Measurements from ENCODE around the gene RAB6D. TPM values are rescaled to one million over a fixed set of nuclear protein-coding genes. Genes with fewer than 3 reads are reported as not detected.
"Not testable (repeated sequence)": the region's sequence is repeated elsewhere in the genome, so short reads cannot be mapped to it uniquely, and the experiment has no call there.

RAB6D gene
- total RNA-seq, 1 donor from 2014 or later: not detected

GRCh38 chr2:131391953-131392352, 28.0 kb upstream of the RAB6D start:
- DNase-seq (ENCODE audit: low spot score); intact Hi-C loops (cut with micrococcal nuclease); H3K9me3 Mint-ChIP-seq; H3K27ac Mint-ChIP-seq; H3K27me3 Mint-ChIP-seq (ENCODE audit: insufficient read depth); H3K36me3 Mint-ChIP-seq (ENCODE audit: low read depth); H3K4me3 Mint-ChIP-seq; H3K4me1 Mint-ChIP-seq (ENCODE audit: low read depth): not testable (repeated sequence)

- H3K4me3 Mint-ChIP-seq; H3K27me3 Mint-ChIP-seq (ENCODE audit: insufficient read depth); intact Hi-C loops (cut with micrococcal nuclease); H3K27ac Mint-ChIP-seq; H3K4me1 Mint-ChIP-seq (ENCODE audit: low read depth); H3K36me3 Mint-ChIP-seq (ENCODE audit: low read depth); H3K9me3 Mint-ChIP-seq; DNase-seq (ENCODE audit: low spot score): not testable (repeated sequence)
Measured at GRCh38 chr2:131391471-131391870, 27.5 kb upstream of the RAB6D start.

GRCh38 chr2:131390495-131391130, 26.6 kb upstream of the RAB6D start:
- H3K36me3 Mint-ChIP-seq (ENCODE audit: low read depth); H3K4me3 Mint-ChIP-seq; intact Hi-C loops (cut with micrococcal nuclease); DNase-seq (ENCODE audit: low spot score); H3K4me1 Mint-ChIP-seq (ENCODE audit: low read depth); H3K27me3 Mint-ChIP-seq (ENCODE audit: insufficient read depth); H3K27ac Mint-ChIP-seq; H3K9me3 Mint-ChIP-seq: not testable (repeated sequence)

GRCh38 chr2:131389657-131390056, 25.7 kb upstream of the RAB6D start:
- no peaks in the 10 kb centered on the region for H3K27me3 Mint-ChIP-seq (ENCODE audit: insufficient read depth)
- no peak for DNase-seq (ENCODE audit: low spot score)
- no peak overlapping the region for H3K4me3 Mint-ChIP-seq
- no peaks in the 10 kb centered on the region for H3K36me3 Mint-ChIP-seq (ENCODE audit: low read depth)
- no peaks in the 10 kb centered on the region for H3K4me1 Mint-ChIP-seq (ENCODE audit: low read depth)
- no peaks in the 10 kb centered on the region for H3K9me3 Mint-ChIP-seq
- intact Hi-C loops (cut with micrococcal nuclease): no loop called here
- H3K27ac Mint-ChIP-seq: no peak overlapping the region

GRCh38 chr2:131388834-131389233, 24.9 kb upstream of the RAB6D start:
- H3K9me3 Mint-ChIP-seq; H3K27me3 Mint-ChIP-seq (ENCODE audit: insufficient read depth); H3K4me3 Mint-ChIP-seq; intact Hi-C loops (cut with micrococcal nuclease); H3K36me3 Mint-ChIP-seq (ENCODE audit: low read depth); H3K27ac Mint-ChIP-seq; H3K4me1 Mint-ChIP-seq (ENCODE audit: low read depth); DNase-seq (ENCODE audit: low spot score): not testable (repeated sequence)

- H3K36me3 Mint-ChIP-seq (ENCODE audit: low read depth); intact Hi-C loops (cut with micrococcal nuclease); H3K27me3 Mint-ChIP-seq (ENCODE audit: insufficient read depth); H3K27ac Mint-ChIP-seq; DNase-seq (ENCODE audit: low spot score); H3K4me3 Mint-ChIP-seq; H3K4me1 Mint-ChIP-seq (ENCODE audit: low read depth); H3K9me3 Mint-ChIP-seq: not testable (repeated sequence)
Measured at GRCh38 chr2:131373111-131373510, 9.1 kb upstream of the RAB6D start.

GRCh38 chr2:131369954-131370353, 6.0 kb upstream of the RAB6D start:
- Mint-ChIP-seq H3K9me3 (no peaks in the 10 kb centered on the region), H3K27ac (no peak overlapping the region), H3K36me3 (ENCODE audit: low read depth) (no peaks in the 10 kb centered on the region), H3K27me3 (ENCODE audit: insufficient read depth) (peaks cover 7% of the 10 kb centered on the region), H3K4me3 (no peak overlapping the region), H3K4me1 (ENCODE audit: low read depth) (no peaks in the 10 kb centered on the region)
- intact Hi-C loops (cut with micrococcal nuclease): no loop called here
- DNase-seq (ENCODE audit: low spot score): no peak

- H3K9me3 Mint-ChIP-seq; H3K4me1 Mint-ChIP-seq (ENCODE audit: low read depth); H3K36me3 Mint-ChIP-seq (ENCODE audit: low read depth); H3K4me3 Mint-ChIP-seq; DNase-seq (ENCODE audit: low spot score); H3K27ac Mint-ChIP-seq; intact Hi-C loops (cut with micrococcal nuclease): not testable (repeated sequence)
- peaks cover 15% of the 10 kb centered on the region for H3K27me3 Mint-ChIP-seq (ENCODE audit: insufficient read depth)
Measured at GRCh38 chr2:131368493-131369066, 4.6 kb upstream of the RAB6D start.

GRCh38 chr2:131367352-131367751, 3.4 kb upstream of the RAB6D start:
- intact Hi-C loops (cut with micrococcal nuclease): no loop called here
- peaks cover 12% of the 10 kb centered on the region for H3K4me1 Mint-ChIP-seq (ENCODE audit: low read depth)
- no peaks in the 10 kb centered on the region for H3K36me3 Mint-ChIP-seq (ENCODE audit: low read depth)
- H3K27ac Mint-ChIP-seq: no peak overlapping the region
- no peaks in the 10 kb centered on the region for H3K9me3 Mint-ChIP-seq
- no peak for DNase-seq (ENCODE audit: low spot score)
- peaks cover 23% of the 10 kb centered on the region for H3K27me3 Mint-ChIP-seq (ENCODE audit: insufficient read depth)
- H3K4me3 Mint-ChIP-seq: no peak overlapping the region

GRCh38 chr2:131366643-131367042, 2.7 kb upstream of the RAB6D start:
- H3K9me3 Mint-ChIP-seq: no peaks in the 10 kb centered on the region
- H3K27me3 Mint-ChIP-seq (ENCODE audit: insufficient read depth): peaks cover 30% of the 10 kb centered on the region
- DNase-seq (ENCODE audit: low spot score): no peak
- H3K27ac Mint-ChIP-seq: no peak overlapping the region
- H3K36me3 Mint-ChIP-seq (ENCODE audit: low read depth): no peaks in the 10 kb centered on the region
- H3K4me3 Mint-ChIP-seq: no peak overlapping the region
- intact Hi-C loops (cut with micrococcal nuclease): no loop called here
- H3K4me1 Mint-ChIP-seq (ENCODE audit: low read depth): peaks cover 12% of the 10 kb centered on the region

GRCh38 chr2:131365452-131365851, 1.5 kb upstream of the RAB6D start:
- Mint-ChIP-seq H3K27me3 (ENCODE audit: insufficient read depth) (peaks cover 36% of the 10 kb centered on the region), H3K4me3 (no peak overlapping the region), H3K36me3 (ENCODE audit: low read depth) (no peaks in the 10 kb centered on the region), H3K4me1 (ENCODE audit: low read depth) (peaks cover 12% of the 10 kb centered on the region), H3K27ac (no peak overlapping the region), H3K9me3 (no peaks in the 10 kb centered on the region)
- DNase-seq (ENCODE audit: low spot score): no peak
- intact Hi-C loops (cut with micrococcal nuclease): no loop called here

- Mint-ChIP-seq H3K4me3 (peak overlapping the region; percentile 24), H3K27me3 (ENCODE audit: insufficient read depth) (peaks cover 40% of the 10 kb centered on the region), H3K4me1 (ENCODE audit: low read depth) (peaks cover 12% of the 10 kb centered on the region)
- H3K36me3 Mint-ChIP-seq (ENCODE audit: low read depth); H3K27ac Mint-ChIP-seq; intact Hi-C loops (cut with micrococcal nuclease); DNase-seq (ENCODE audit: low spot score); H3K9me3 Mint-ChIP-seq: not testable (repeated sequence)
Measured at GRCh38 chr2:131363213-131363612, 755 bp downstream of the RAB6D start.

- DNase-seq (ENCODE audit: low spot score); H3K36me3 Mint-ChIP-seq (ENCODE audit: low read depth); intact Hi-C loops (cut with micrococcal nuclease); H3K9me3 Mint-ChIP-seq; H3K4me3 Mint-ChIP-seq; H3K27ac Mint-ChIP-seq: not testable (repeated sequence)
- Mint-ChIP-seq H3K27me3 (ENCODE audit: insufficient read depth) (peaks cover 40% of the 10 kb centered on the region), H3K4me1 (ENCODE audit: low read depth) (peaks cover 12% of the 10 kb centered on the region)
Measured at GRCh38 chr2:131361773-131362172, 2.2 kb downstream of the RAB6D start.

All from activated T-helper 1 cell treated with anti-CD3 and anti-CD28 coated beads, Interleukin-12 subunit alpha, Interleukin-12 subunit beta, Interleukin-2, Interleukin-4 antibody, amounts not matched to agents 30 ng/mL and 10 ng/mL and 1 ng/mL, durations not matched to agents 14 hours and 24 hours and 36 hours (primary cell).